ENCODE measurements around the gene BTBD17.

DNA sequence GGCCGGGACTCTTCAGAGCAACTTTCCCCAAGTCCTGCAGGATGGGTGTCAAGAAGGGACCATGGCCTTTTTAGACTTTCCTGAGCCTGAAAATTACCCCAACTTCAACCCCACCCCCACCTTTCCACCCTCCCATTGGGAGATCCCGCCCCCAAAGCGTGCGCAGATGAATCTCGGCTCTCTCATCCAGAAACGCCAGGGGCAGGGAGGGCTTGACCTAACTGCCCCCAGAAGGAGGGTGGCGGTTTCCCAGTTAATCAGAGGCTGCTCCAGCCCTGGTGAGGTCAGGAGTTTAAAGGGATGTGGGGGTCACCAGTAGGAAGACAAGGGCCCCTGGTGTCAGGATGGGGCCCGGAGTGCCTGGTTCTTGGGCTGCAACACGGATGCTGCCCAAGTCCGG is 35.2 kb downstream of the BTBD17 start:
- TF ChIP-seq, protein P1, sequence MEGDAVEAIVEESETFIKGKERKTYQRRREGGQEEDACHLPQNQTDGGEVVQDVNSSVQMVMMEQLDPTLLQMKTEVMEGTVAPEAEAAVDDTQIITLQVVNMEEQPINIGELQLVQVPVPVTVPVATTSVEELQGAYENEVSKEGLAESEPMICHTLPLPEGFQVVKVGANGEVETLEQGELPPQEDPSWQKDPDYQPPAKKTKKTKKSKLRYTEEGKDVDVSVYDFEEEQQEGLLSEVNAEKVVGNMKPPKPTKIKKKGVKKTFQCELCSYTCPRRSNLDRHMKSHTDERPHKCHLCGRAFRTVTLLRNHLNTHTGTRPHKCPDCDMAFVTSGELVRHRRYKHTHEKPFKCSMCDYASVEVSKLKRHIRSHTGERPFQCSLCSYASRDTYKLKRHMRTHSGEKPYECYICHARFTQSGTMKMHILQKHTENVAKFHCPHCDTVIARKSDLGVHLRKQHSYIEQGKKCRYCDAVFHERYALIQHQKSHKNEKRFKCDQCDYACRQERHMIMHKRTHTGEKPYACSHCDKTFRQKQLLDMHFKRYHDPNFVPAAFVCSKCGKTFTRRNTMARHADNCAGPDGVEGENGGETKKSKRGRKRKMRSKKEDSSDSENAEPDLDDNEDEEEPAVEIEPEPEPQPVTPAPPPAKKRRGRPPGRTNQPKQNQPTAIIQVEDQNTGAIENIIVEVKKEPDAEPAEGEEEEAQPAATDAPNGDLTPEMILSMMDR (IDR thresholded peaks at IDR 0.05): no peak
- no peak for TF ChIP-seq POLR2A (IDR thresholded peaks at IDR 0.05)
- TF ChIP-seq POLR2AphosphoS5 (IDR thresholded peaks at IDR 0.05): no peak
